Measurements from ENCODE around the gene NTN5.

NTN5 gene

DNA sequence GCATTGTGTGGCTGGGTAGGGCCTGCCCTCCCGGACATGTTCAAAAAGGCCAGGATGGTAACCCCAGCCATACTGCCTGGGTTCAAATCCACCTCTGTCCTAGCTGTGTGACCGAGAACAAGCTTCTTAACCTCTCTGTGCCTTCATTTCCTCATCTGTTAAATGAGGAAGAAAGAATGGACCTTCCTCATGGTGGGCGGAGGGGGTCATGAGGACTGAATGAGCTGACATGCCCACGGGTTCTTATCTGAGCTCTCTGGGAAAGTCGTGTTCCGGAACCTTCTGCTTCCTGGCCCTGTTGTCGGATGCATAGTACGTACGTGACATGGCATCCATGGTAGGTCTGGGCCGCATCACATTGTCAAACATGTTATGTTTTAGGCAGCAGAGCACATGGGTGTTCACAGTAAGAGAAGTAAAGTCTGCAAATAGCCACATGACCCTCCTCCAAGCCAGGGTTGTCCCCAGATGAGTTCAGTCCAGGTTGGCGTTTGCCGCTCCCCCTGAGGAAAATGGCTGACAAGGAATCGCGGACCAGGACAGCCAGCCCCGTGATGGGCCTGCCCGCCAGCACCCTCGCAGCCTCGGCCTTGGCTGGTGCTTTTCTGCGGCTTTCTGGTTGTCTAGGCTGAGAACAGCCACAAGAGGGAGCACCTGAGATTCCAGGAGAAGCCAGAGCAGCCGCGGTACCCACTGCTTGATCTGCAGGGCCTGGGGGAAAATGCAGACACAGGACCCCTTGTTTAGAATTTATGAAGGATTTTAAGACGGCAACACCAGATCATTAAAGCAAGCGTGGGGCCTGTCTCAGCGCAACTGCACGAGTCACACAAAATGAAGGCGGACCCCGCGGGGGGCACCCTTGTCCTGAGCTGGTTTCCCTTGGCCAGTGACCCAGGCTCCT, 2.4 kb upstream of the NTN5 start:
- peak; percentile 51 for DNase-seq (ENCODE audit: extremely low read depth, insufficient read length)
- Histone ChIP-seq H3K4me3 (replicated peaks; ENCODE audit: low read depth, low read length) (no peak overlapping the region), H3K27me3 (replicated peaks; ENCODE audit: control insufficient read depth, insufficient read depth, low read length) (no peaks in the 10 kb centered on the region), H3K36me3 (ENCODE audit: control insufficient read depth, insufficient read depth, low read length) (no peaks in the 10 kb centered on the region)
- TF ChIP-seq, protein P1, sequence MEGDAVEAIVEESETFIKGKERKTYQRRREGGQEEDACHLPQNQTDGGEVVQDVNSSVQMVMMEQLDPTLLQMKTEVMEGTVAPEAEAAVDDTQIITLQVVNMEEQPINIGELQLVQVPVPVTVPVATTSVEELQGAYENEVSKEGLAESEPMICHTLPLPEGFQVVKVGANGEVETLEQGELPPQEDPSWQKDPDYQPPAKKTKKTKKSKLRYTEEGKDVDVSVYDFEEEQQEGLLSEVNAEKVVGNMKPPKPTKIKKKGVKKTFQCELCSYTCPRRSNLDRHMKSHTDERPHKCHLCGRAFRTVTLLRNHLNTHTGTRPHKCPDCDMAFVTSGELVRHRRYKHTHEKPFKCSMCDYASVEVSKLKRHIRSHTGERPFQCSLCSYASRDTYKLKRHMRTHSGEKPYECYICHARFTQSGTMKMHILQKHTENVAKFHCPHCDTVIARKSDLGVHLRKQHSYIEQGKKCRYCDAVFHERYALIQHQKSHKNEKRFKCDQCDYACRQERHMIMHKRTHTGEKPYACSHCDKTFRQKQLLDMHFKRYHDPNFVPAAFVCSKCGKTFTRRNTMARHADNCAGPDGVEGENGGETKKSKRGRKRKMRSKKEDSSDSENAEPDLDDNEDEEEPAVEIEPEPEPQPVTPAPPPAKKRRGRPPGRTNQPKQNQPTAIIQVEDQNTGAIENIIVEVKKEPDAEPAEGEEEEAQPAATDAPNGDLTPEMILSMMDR (IDR thresholded peaks at IDR 0.05; ENCODE audit: insufficient read depth, low read length, poor library complexity, severe bottlenecking): peak; percentile 92

DNA sequence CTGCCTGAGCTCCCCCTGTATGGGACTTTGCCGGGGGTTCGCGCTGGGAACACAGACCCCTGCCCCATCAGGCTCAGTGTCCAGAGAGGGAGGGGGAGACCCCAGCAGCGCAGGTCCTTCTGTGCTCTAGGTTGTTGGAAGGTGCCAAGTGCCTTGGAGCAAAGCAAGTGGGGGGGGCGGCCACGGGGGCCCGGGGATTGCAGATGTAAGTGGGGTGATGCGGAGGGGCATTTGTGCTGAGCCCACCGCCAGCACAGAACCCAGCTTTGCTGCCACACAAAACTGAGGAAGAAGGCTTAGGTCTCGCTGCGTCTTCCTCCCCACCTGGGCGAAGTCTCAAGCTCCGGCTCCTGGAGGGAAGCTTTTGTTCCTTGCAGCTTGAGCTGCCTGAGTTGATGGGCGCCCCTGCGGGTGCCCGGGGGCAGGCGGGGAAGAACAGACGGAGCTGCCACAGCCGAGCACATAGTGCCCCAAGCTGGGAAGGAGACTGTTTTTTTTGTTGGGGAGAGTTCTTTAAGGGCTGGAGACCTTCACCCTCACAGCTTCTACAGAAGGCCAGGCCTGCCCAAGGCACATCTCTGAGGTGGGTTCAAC, 1.5 kb upstream of the NTN5 start:
- TF ChIP-seq, protein P1 (IDR thresholded peaks at IDR 0.05; ENCODE audit: insufficient read depth, low read length, poor library complexity, severe bottlenecking): no peak
- no peak for DNase-seq (ENCODE audit: extremely low read depth, insufficient read length)
- H3K36me3 ChIP-seq (ENCODE audit: control insufficient read depth, insufficient read depth, low read length): no peaks in the 10 kb centered on the region
- H3K4me3 ChIP-seq (replicated peaks; ENCODE audit: low read depth, low read length): no peak overlapping the region
- H3K27me3 ChIP-seq (replicated peaks; ENCODE audit: control insufficient read depth, insufficient read depth, low read length): no peaks in the 10 kb centered on the region

DNA sequence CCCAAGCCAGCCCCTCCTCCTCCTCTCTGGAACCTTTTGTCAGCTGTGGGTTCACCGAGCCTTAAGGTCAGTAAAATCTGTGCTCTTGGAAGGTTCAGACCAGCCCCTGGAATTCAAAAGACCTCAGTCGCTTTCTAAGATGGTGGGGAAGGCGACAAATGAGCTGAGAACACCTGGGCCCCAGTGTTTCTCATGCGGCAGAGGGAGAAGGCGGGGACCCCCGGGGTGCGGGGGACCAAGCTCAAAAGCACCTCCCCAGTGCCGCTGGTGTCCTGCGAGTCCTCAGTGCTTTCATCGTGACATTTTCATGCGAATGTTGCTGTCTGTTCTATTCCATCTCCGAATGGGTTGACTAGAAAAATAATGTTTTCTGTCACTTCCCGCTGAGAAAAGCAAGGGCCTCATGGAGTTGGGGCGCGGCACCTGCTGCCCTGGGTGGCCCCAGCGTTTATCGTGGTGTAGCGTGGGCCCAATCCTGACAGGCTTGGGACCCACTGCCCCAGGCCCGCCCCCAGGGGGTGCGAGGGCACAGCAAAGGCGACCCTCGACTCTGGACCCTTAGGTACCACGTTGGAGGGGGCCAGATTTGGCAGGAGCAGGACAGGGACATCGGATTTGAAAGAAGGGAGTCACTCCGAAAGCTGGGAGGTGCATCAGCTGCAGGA, 751 bp upstream of the NTN5 start:
- TF ChIP-seq, protein P1 (IDR thresholded peaks at IDR 0.05; ENCODE audit: insufficient read depth, low read length, poor library complexity, severe bottlenecking): no peak
- Histone ChIP-seq H3K4me3 (replicated peaks; ENCODE audit: low read depth, low read length) (no peak overlapping the region), H3K36me3 (ENCODE audit: control insufficient read depth, insufficient read depth, low read length) (no peaks in the 10 kb centered on the region), H3K27me3 (replicated peaks; ENCODE audit: control insufficient read depth, insufficient read depth, low read length) (no peaks in the 10 kb centered on the region)
- no peak for DNase-seq (ENCODE audit: extremely low read depth, insufficient read length)

DNA sequence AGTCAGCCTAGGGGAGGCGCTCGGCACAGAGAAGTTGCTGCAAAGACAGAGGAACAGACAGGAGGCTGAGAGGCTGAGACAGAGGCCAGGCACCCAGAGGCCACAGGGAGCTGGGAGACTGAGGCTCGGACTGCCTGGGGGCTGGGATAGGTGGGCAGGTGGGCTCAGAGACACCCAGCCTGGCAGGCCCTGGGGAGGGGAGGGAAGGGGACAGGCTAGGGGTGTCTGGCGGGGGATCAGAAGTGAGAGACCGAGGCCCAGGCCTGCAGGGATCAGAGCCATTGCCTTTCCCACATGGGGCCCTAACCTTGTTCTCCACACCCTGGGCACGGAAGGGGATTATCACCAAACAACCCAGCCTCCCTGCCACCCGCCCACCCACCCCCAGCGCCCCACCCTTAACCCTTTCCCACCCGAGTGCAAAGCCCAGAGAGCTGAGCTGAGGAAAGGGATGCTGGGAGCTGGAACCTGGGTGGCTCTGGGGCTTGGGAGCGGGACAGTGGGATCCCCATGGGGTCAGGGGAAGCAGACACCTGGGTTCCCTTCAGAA, 1.3 kb downstream of the NTN5 start:
- TF ChIP-seq, protein P1 (IDR thresholded peaks at IDR 0.05; ENCODE audit: insufficient read depth, low read length, poor library complexity, severe bottlenecking): no peak
- no peaks in the 10 kb centered on the region for H3K27me3 ChIP-seq (replicated peaks; ENCODE audit: control insufficient read depth, insufficient read depth, low read length)
- H3K4me3 ChIP-seq (replicated peaks; ENCODE audit: low read depth, low read length): no peak overlapping the region
- H3K36me3 ChIP-seq (ENCODE audit: control insufficient read depth, insufficient read depth, low read length): no peaks in the 10 kb centered on the region
- no peak for DNase-seq (ENCODE audit: extremely low read depth, insufficient read length)

DNA sequence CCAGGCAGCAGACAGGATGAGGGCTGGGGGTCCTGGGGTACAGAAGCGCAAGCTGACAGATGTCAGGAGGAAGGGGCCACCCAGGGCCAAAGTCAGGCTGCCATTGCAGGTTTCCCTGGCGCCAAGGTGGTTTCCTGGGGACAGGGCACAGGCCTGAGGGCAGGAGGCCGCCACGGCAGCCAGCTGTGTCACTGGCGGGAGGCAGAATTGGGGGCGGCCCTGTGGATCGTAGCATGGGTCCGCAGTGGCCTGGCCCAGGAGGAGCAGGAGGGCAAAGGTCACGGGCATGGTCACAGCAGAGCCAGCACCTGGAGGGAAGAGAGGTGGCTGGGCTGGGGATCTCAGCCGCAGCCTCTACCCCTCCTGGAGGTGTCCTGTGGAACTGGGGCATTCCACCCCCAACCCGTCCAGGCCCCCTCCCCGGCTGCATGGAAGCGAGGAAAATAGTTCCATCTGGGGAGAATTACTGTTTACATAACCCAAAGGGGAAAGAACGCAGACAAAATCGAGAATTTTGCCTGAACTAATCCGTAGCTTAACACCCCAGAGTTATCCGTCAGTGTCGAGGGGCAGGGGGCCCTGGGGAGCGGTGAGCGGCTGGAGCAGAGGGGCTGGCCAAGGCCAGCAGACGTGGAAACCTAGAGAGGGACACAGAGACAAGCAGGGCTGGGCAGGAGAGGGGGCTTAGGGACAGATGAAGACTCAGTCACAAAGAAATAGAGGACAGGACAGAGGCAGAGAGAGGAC, 1.9 kb downstream of the NTN5 start:
- Histone ChIP-seq H3K27me3 (replicated peaks; ENCODE audit: control insufficient read depth, insufficient read depth, low read length) (no peaks in the 10 kb centered on the region), H3K4me3 (replicated peaks; ENCODE audit: low read depth, low read length) (no peak overlapping the region), H3K36me3 (ENCODE audit: control insufficient read depth, insufficient read depth, low read length) (no peaks in the 10 kb centered on the region)
- DNase-seq (ENCODE audit: extremely low read depth, insufficient read length): no peak
- TF ChIP-seq, protein P1 (IDR thresholded peaks at IDR 0.05; ENCODE audit: insufficient read depth, low read length, poor library complexity, severe bottlenecking): no peak

Data from GM06990 (cell line).